Neural cell (in vitro differentiated cells): Measurements from ENCODE around the gene CAPN8. TPM values are rescaled to one million over a fixed set of nuclear protein-coding genes. Genes with fewer than 3 reads are reported as not detected.

Experiments used
- H2AFZ ChIP-seq: fragments of 200-600, 300-800 bp; sonication (generic), shearing (Covaris generic); 2 replicates; pipeline ENCODE4 v1.6.0; 2014; ENCODE audit warnings: low read depth, mild to moderate bottlenecking, antibody characterized with exemption, low read length, moderate library complexity
- H3F3A ChIP-seq: fragments of 200-600 bp; shearing (Covaris generic); 2 replicates; pipeline ENCODE4 v1.6.1; 2016; ENCODE audit warnings: mild to moderate bottlenecking, moderate library complexity, mixed read lengths, antibody characterized with exemption, low read length; ENCODE audit not compliant: insufficient read depth, poor library complexity, severe bottlenecking
- H3K27ac ChIP-seq: fragments of 200-600, 300-800 bp; sonication (generic), shearing (Covaris generic); 2 replicates; pipeline ENCODE4 v1.5.1; 2014; ENCODE audit warnings: mild to moderate bottlenecking, low read length, moderate library complexity
- H3K27me3 ChIP-seq: fragments of 300-800, 200-600 bp; sonication (generic), shearing (Covaris generic); 2 replicates; pipeline ENCODE4 v1.6.0; 2014; ENCODE audit warnings: mild to moderate bottlenecking, low read depth, low read length, moderate library complexity; ENCODE audit not compliant: insufficient read depth
- H3K36me3 ChIP-seq: fragments of 300-800, 200-600 bp; sonication (generic), shearing (Covaris generic); 2 replicates; pipeline ENCODE4 v1.5.1; 2014; ENCODE audit warnings: mild to moderate bottlenecking, antibody characterized with exemption, low read length, moderate library complexity; ENCODE audit not compliant: insufficient read depth
- H3K4me2 ChIP-seq: fragments of 300-800, 200-600 bp; sonication (generic), shearing (Covaris generic); 2 replicates; pipeline ENCODE4 v1.6.0; 2014; ENCODE audit warnings: mild to moderate bottlenecking, low read length
- H3K4me3 ChIP-seq: fragments of 300-800, 200-600 bp; sonication (generic), shearing (Covaris generic); 2 replicates; pipeline ENCODE4 v1.5.1; 2014; ENCODE audit warnings: mild to moderate bottlenecking, low read length, moderate library complexity
- H3K79me2 ChIP-seq: fragments of 200-600 bp; shearing (Covaris generic); replicated peaks from 2 replicates; pipeline ENCODE4 v1.6.0; 2014; ENCODE audit warnings: mild to moderate bottlenecking, low read length, moderate library complexity; ENCODE audit not compliant: insufficient read depth
- H3K9ac ChIP-seq: fragments of 300-800, 200-600 bp; sonication (generic), shearing (Covaris generic); 2 replicates; pipeline ENCODE4 v1.6.1; 2016; ENCODE audit warnings: mild to moderate bottlenecking, low read length, mixed read lengths
- H3K9me2 ChIP-seq: fragments of 200-600 bp; shearing (Covaris generic); 2 replicates; pipeline ENCODE4 v1.6.1; 2016; ENCODE audit warnings: mild to moderate bottlenecking, low read length, mixed read lengths; ENCODE audit not compliant: insufficient read depth
- H3K9me3 ChIP-seq: fragments of 200-600, 300-800 bp; sonication (generic), shearing (Covaris generic); 2 replicates; pipeline ENCODE4 v1.6.1; 2016; ENCODE audit warnings: mild to moderate bottlenecking, mixed run types, low read length, moderate library complexity, mixed read lengths
- H4K20me1 ChIP-seq: fragments of 200-600 bp; shearing (Covaris generic); 2 replicates; pipeline ENCODE4 v1.6.1; 2016; ENCODE audit warnings: mild to moderate bottlenecking, mixed run types; ENCODE audit not compliant: insufficient read depth
- EP300 ChIP-seq: fragments of 450-650 bp; conservative IDR thresholded peaks from 2 replicates; pipeline ENCODE4 v1.6.1; 2014; ENCODE audit warnings: antibody characterized with exemption, mild to moderate bottlenecking, moderate library complexity; ENCODE audit not compliant: poor library complexity, severe bottlenecking
- EZH2 ChIP-seq: fragments of 200-600, 300-800 bp; shearing (Covaris generic), sonication (generic); IDR thresholded peaks from 2 replicates; pipeline ENCODE4 v1.6.1; 2014; ENCODE audit warnings: antibody characterized with exemption, low read length, borderline replicate concordance, mild to moderate bottlenecking; ENCODE audit not compliant: insufficient read depth, poor library complexity, severe bottlenecking
- MXI1 ChIP-seq: fragments of 450-650 bp; conservative IDR thresholded peaks from 2 replicates; pipeline ENCODE4 v1.6.1; 2014; ENCODE audit warnings: antibody characterized with exemption, mild to moderate bottlenecking; ENCODE audit not compliant: poor library complexity, severe bottlenecking
- POLR2AphosphoS5 ChIP-seq: IDR thresholded peaks from 2 replicates; pipeline ENCODE4 v1.6.1; 2012
- RAD21 ChIP-seq: fragments of 450-650 bp; conservative IDR thresholded peaks from 2 replicates; pipeline ENCODE4 v1.6.1; 2014; ENCODE audit warnings: antibody characterized with exemption, mild to moderate bottlenecking, moderate library complexity
- SMC3 ChIP-seq: fragments of 450-650 bp; conservative IDR thresholded peaks from 2 replicates; pipeline ENCODE4 v1.6.1; 2014; ENCODE audit warnings: antibody characterized with exemption, mild to moderate bottlenecking, moderate library complexity; ENCODE audit not compliant: poor library complexity
- TAF1 ChIP-seq: IDR thresholded peaks from 2 replicates; pipeline ENCODE4 v1.6.1; 2012; ENCODE audit warnings: low read depth
- polyA plus RNA-seq: library from polyadenylated mRNA; depleted of rRNA; stranded (reverse); fragments of >200 nt; gene quantifications from 2 replicates; pipeline ENCODE4 v1.2.3, GENCODE V29; 2014
- TF ChIP-seq, protein P1 (sequence below): fragments of 450-650 bp; IDR thresholded peaks from 2 replicates; pipeline ENCODE4 v1.5.1; 2014; ENCODE audit warnings: antibody characterized with exemption, mild to moderate bottlenecking, moderate library complexity; ENCODE audit not compliant: poor library complexity, severe bottlenecking
- TF ChIP-seq, protein P2 (sequence below): IDR thresholded peaks from 2 replicates; pipeline ENCODE4 v1.6.1; 2012; ENCODE audit warnings: borderline replicate concordance

The CAPN8 gene
- polyA plus RNA-seq, 1 donor from 2014 or later: not detected

DNA sequence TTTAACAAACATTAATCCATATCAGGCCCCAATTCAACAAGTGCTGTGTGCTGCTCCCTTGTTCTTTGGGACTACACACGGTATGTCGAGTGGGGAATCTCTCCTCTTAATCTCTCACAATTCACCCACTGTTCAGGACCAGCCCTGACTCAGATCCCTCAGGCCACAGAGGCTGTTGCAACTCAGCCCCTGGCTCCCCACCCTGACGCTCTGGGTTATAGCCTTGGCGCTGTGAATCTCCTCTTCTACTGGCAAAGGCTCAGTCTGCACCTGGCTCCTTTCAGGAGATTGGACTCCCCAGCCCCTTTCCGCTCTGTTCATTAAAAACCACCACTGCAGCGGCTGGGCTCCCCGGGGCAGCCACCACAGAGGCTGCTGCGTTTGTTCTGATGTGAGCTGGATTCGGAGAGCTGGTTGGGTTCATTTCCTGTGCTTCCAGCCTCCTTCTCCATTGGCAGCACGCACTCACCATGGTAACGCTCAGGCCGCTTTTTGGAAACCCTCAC, 13.0 kb downstream of the CAPN8 start:
- Histone ChIP-seq H3F3A (no peaks in the 10 kb centered on the region), H3K9ac (no peak overlapping the region), H3K79me2 (no peaks in the 10 kb centered on the region), H3K4me2 (no peak overlapping the region), H2AFZ (no peak overlapping the region), H4K20me1 (no peaks in the 10 kb centered on the region), H3K27me3 (no peaks in the 10 kb centered on the region), H3K9me2 (no peaks in the 10 kb centered on the region), H3K4me3 (no peak overlapping the region), H3K36me3 (no peaks in the 10 kb centered on the region), H3K9me3 (no peaks in the 10 kb centered on the region), H3K27ac (no peak overlapping the region)
- TF ChIP-seq, protein P1, sequence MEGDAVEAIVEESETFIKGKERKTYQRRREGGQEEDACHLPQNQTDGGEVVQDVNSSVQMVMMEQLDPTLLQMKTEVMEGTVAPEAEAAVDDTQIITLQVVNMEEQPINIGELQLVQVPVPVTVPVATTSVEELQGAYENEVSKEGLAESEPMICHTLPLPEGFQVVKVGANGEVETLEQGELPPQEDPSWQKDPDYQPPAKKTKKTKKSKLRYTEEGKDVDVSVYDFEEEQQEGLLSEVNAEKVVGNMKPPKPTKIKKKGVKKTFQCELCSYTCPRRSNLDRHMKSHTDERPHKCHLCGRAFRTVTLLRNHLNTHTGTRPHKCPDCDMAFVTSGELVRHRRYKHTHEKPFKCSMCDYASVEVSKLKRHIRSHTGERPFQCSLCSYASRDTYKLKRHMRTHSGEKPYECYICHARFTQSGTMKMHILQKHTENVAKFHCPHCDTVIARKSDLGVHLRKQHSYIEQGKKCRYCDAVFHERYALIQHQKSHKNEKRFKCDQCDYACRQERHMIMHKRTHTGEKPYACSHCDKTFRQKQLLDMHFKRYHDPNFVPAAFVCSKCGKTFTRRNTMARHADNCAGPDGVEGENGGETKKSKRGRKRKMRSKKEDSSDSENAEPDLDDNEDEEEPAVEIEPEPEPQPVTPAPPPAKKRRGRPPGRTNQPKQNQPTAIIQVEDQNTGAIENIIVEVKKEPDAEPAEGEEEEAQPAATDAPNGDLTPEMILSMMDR: no peak
- TF ChIP-seq POLR2AphosphoS5: no peak
- TF ChIP-seq EZH2: no peak
- TF ChIP-seq RAD21: no peak
- TF ChIP-seq MXI1: no peak
- TF ChIP-seq SMC3: no peak
- TF ChIP-seq EP300: no peak
- TF ChIP-seq TAF1: no peak
- TF ChIP-seq, protein P2, sequence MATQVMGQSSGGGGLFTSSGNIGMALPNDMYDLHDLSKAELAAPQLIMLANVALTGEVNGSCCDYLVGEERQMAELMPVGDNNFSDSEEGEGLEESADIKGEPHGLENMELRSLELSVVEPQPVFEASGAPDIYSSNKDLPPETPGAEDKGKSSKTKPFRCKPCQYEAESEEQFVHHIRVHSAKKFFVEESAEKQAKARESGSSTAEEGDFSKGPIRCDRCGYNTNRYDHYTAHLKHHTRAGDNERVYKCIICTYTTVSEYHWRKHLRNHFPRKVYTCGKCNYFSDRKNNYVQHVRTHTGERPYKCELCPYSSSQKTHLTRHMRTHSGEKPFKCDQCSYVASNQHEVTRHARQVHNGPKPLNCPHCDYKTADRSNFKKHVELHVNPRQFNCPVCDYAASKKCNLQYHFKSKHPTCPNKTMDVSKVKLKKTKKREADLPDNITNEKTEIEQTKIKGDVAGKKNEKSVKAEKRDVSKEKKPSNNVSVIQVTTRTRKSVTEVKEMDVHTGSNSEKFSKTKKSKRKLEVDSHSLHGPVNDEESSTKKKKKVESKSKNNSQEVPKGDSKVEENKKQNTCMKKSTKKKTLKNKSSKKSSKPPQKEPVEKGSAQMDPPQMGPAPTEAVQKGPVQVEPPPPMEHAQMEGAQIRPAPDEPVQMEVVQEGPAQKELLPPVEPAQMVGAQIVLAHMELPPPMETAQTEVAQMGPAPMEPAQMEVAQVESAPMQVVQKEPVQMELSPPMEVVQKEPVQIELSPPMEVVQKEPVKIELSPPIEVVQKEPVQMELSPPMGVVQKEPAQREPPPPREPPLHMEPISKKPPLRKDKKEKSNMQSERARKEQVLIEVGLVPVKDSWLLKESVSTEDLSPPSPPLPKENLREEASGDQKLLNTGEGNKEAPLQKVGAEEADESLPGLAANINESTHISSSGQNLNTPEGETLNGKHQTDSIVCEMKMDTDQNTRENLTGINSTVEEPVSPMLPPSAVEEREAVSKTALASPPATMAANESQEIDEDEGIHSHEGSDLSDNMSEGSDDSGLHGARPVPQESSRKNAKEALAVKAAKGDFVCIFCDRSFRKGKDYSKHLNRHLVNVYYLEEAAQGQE: no peak

DNA sequence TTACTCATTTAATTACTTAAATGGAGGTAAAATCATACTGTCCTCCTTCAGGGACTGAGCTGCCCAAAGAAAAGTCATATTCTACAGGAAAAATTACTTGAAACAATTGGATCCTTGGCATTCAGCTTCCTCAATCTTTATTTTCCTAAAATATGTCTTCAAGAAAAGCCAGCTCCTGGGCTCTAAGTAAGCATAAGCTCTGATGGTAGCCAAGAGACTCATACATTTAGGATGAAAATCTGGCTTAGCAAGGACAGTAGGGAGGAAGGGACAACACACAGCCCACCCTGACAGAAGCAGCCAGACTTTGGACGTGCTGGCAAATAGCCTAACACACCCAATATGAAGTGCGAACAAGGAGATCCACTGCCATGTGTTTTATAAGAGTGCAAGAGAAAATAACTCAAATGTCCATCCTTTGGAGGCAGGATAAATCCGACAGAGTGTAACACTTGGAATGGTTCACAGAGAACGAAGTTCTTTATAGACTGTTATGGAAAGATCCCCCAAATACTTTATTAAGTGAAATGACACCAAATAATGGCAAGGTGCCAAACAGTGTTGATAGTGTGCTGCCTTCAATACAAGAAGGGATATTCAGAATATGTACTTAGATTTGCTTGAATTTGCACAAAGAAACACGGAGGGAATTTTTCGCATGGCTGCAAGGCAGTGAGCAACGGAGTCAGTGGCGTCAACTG, 14.1 kb downstream of the CAPN8 start:
- H3K79me2 ChIP-seq: no peaks in the 10 kb centered on the region
- H3K4me3 ChIP-seq: no peak overlapping the region
- H3K4me2 ChIP-seq: no peak overlapping the region
- no peaks in the 10 kb centered on the region for H3K9me3 ChIP-seq
- no peak overlapping the region for H3K27ac ChIP-seq
- H3F3A ChIP-seq: no peaks in the 10 kb centered on the region
- no peaks in the 10 kb centered on the region for H3K27me3 ChIP-seq
- no peaks in the 10 kb centered on the region for H4K20me1 ChIP-seq
- no peaks in the 10 kb centered on the region for H3K9me2 ChIP-seq
- no peak overlapping the region for H2AFZ ChIP-seq
- TF ChIP-seq RAD21: no peak
- TF ChIP-seq TAF1: no peak
- TF ChIP-seq, protein P1: no peak
- TF ChIP-seq, protein P2: no peak
- TF ChIP-seq SMC3: no peak
- no peak for TF ChIP-seq POLR2AphosphoS5
- TF ChIP-seq MXI1: no peak
- no peak for TF ChIP-seq EZH2
- TF ChIP-seq EP300: no peak
- no peaks in the 10 kb centered on the region for H3K36me3 ChIP-seq
- H3K9ac ChIP-seq: no peak overlapping the region
